Measurements from ENCODE around the gene ARID3A. TPM values are rescaled to one million over a fixed set of nuclear protein-coding genes. Genes with fewer than 3 reads are reported as not detected.

Gene ARID3A
- total RNA-seq, 1 experiment from 2014 or later, result 239 TPM

DNA sequence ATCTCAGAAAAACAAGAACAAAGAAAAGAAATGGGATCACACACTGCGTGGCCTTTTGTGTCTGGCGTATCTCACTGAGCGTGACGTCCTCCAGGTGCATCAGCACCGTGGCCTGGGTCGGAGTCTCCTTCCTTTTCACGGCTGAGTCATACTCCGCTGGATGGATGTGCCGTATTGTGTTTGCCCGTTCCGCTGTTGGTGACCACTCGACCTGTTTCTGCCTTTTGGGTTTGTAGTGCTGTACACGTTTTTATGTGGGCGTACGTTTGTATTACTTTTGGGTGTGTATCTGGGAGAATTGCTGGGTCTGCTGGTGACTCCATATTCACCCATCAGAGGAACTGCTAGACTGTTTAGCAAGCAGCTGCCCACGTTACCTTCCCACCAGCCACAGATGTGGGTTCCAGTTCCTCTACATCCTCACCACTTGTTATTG lies 11.4 kb downstream of the ARID3A start:
- no peaks in the 10 kb centered on the region for H3K4me1 Mint-ChIP-seq (ENCODE audit: low read depth, unreplicated experiment)
- H3K9me3 Mint-ChIP-seq (ENCODE audit: unreplicated experiment), result no peaks in the 10 kb centered on the region
- no peak overlapping the region for H3K27ac Mint-ChIP-seq (ENCODE audit: unreplicated experiment)
- CTCF ChIA-PET, result interaction anchor here (1.3 kb wide), 1 partner anchor 34 kb away, joined by 6 read pairs; no protein-coding TSS in a partner anchor
- H3K4me3 Mint-ChIP-seq (ENCODE audit: unreplicated experiment), result no peak overlapping the region
- Histone ChIP-seq H3K4me1 (peaks cover 9% of the 10 kb centered on the region), H3K27me3 (replicated peaks; ENCODE audit: control insufficient read depth, insufficient read depth, low read length) (no peaks in the 10 kb centered on the region), H3K36me3 (ENCODE audit: control insufficient read depth, insufficient read depth, low read length) (peaks cover 5% of the 10 kb centered on the region), H3K9me3 (no peaks in the 10 kb centered on the region), H3K4me3 (ENCODE audit: low read depth, low read length) (no peak overlapping the region)
- POLR2A ChIA-PET, result no interaction called here
- intact Hi-C loops (cut with micrococcal nuclease; ENCODE audit: unreplicated experiment), result no loop called here
- H3K36me3 Mint-ChIP-seq (ENCODE audit: insufficient read depth, unreplicated experiment), result peaks cover 93% of the 10 kb centered on the region
- no peaks in the 10 kb centered on the region for H3K27me3 Mint-ChIP-seq (ENCODE audit: insufficient read depth, unreplicated experiment)
- DNase-seq, result no peak
- TF ChIP-seq, protein P1, sequence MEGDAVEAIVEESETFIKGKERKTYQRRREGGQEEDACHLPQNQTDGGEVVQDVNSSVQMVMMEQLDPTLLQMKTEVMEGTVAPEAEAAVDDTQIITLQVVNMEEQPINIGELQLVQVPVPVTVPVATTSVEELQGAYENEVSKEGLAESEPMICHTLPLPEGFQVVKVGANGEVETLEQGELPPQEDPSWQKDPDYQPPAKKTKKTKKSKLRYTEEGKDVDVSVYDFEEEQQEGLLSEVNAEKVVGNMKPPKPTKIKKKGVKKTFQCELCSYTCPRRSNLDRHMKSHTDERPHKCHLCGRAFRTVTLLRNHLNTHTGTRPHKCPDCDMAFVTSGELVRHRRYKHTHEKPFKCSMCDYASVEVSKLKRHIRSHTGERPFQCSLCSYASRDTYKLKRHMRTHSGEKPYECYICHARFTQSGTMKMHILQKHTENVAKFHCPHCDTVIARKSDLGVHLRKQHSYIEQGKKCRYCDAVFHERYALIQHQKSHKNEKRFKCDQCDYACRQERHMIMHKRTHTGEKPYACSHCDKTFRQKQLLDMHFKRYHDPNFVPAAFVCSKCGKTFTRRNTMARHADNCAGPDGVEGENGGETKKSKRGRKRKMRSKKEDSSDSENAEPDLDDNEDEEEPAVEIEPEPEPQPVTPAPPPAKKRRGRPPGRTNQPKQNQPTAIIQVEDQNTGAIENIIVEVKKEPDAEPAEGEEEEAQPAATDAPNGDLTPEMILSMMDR (IDR thresholded peaks at IDR 0.05; ENCODE audit: insufficient read depth in 1 of 2, low read depth in 1 of 2, low read length in 1 of 2, severe bottlenecking in 1 of 2, unreplicated experiment in 1 of 2), result no peak
- TSS peak; percentile 15 for BruUV-seq (replicated peaks)

DNA sequence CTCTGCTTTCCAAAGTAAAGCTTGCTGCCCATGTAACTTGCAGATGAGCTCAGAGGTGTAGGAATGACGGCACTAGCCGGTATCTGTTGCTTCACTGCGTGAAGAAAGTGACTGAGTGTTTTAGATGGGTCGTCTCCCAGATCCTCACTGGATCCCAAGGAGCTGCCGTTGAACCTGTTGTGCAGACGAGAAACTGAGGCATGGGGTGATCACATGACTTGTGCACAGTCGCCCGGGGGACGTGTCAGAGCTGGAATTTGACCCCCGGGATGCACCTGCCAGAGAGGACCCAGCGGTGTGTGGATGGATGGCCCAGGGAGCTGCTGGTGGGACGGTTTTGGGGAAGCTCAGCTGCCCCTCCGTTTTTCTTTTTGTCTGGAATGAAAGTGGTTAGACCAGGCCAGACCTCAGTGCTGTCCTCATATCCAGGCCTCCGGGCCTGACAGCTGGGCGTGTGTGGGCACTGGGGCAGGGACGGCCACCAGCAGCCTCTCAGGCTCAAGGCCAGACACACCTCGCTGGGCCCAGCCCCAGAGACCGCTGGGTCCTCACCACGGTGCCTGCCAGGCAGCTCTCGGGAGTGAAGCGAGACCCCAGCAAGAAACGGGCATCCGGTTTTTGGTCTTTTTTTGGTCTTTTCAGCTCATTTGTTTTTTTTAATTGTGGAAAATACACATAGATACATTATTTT lies 12.5 kb downstream of the ARID3A start:
- POLR2A ChIA-PET, result no interaction called here
- intact Hi-C loops (cut with micrococcal nuclease; ENCODE audit: unreplicated experiment), result no loop called here
- H3K9me3 ChIP-seq, result no peaks in the 10 kb centered on the region
- Mint-ChIP-seq H3K27me3 (ENCODE audit: insufficient read depth, unreplicated experiment) (no peaks in the 10 kb centered on the region), H3K4me3 (ENCODE audit: unreplicated experiment) (no peak overlapping the region), H3K4me1 (ENCODE audit: low read depth, unreplicated experiment) (no peaks in the 10 kb centered on the region), H3K27ac (ENCODE audit: unreplicated experiment) (no peak overlapping the region), H3K36me3 (ENCODE audit: insufficient read depth, unreplicated experiment) (peaks cover 93% of the 10 kb centered on the region), H3K9me3 (ENCODE audit: unreplicated experiment) (no peaks in the 10 kb centered on the region)
- DNase-seq, result no peak
- BruUV-seq (replicated peaks), result no TSS peak
- CTCF ChIA-PET, result interaction anchor here (0.6 to 1.3 kb wide), 5 partner anchors 8 to 314 kb away, joined by 3 to 6 read pairs (median 4); no protein-coding TSS in a partner anchor
- no peak overlapping the region for H3K4me3 ChIP-seq (ENCODE audit: low read depth, low read length)
- peaks cover 5% of the 10 kb centered on the region for H3K36me3 ChIP-seq (ENCODE audit: control insufficient read depth, insufficient read depth, low read length)
- TF ChIP-seq, protein P1 (IDR thresholded peaks at IDR 0.05; ENCODE audit: insufficient read depth in 1 of 2, low read depth in 1 of 2, low read length in 1 of 2, severe bottlenecking in 1 of 2, unreplicated experiment in 1 of 2), result no peak
- H3K27me3 ChIP-seq (replicated peaks; ENCODE audit: control insufficient read depth, insufficient read depth, low read length), result no peaks in the 10 kb centered on the region
- no peaks in the 10 kb centered on the region; the same call in 1 of the 2 replicates for H3K4me1 ChIP-seq

DNA sequence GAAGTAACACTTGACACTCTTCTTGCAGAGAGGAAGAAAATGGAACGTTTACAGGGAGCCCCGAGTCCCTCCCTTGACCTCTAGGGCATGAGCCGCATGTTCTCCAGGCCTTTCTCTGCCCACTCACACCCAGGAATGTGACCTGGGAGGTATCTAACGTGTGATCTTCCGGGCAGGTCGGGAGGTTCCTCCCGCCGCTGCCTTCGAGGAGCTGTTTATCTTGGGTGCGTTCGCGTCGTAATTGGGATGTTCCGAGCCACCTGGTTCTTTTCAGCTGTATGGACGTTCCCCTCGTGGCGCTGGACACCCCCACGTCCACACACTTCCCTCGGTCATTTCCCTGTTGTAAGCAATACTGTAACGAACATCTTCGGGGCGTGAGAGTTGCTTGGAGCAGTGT lies 13.6 kb downstream of the ARID3A start:
- Mint-ChIP-seq H3K4me1 (ENCODE audit: low read depth, unreplicated experiment) (no peaks in the 10 kb centered on the region), H3K27ac (ENCODE audit: unreplicated experiment) (peak overlapping the region; percentile 54)
- CTCF ChIA-PET, result no interaction called here

More for the DNA sequence above, 13.6 kb downstream of the ARID3A start:
- Mint-ChIP-seq H3K36me3 (ENCODE audit: insufficient read depth, unreplicated experiment) (peaks cover 92% of the 10 kb centered on the region), H3K27me3 (ENCODE audit: insufficient read depth, unreplicated experiment) (no peaks in the 10 kb centered on the region), H3K9me3 (ENCODE audit: unreplicated experiment) (no peaks in the 10 kb centered on the region), H3K4me3 (ENCODE audit: unreplicated experiment) (no peak overlapping the region)
- Histone ChIP-seq H3K9me3 (no peaks in the 10 kb centered on the region), H3K36me3 (ENCODE audit: control insufficient read depth, insufficient read depth, low read length) (peaks cover 7% of the 10 kb centered on the region), H3K4me1 (peaks cover 3% of the 10 kb centered on the region; the same call in 1 of the 2 replicates), H3K4me3 (ENCODE audit: low read depth, low read length) (no peak overlapping the region), H3K27me3 (replicated peaks; ENCODE audit: control insufficient read depth, insufficient read depth, low read length) (no peaks in the 10 kb centered on the region)
- POLR2A ChIA-PET, result no interaction called here
- BruUV-seq (replicated peaks), result no TSS peak
- TF ChIP-seq, protein P1 (IDR thresholded peaks at IDR 0.05; ENCODE audit: insufficient read depth in 1 of 2, low read depth in 1 of 2, low read length in 1 of 2, severe bottlenecking in 1 of 2, unreplicated experiment in 1 of 2), result no peak
- intact Hi-C loops (cut with micrococcal nuclease; ENCODE audit: unreplicated experiment), result no loop called here
- DNase-seq, result no peak
